GM04504 (cell line): Measurements from ENCODE around the gene RFC5.
"Not testable (repeated sequence)": the region's sequence is repeated elsewhere in the genome, so short reads cannot be mapped to it uniquely, and the experiment has no call there.

ENCODE experiments used
- DNase-seq: peaks from one replicate; pipeline ENCODE4 v3.0.0-alpha.2; 2012; ENCODE audit warnings: low read depth

The RFC5 gene

GRCh38 chr12:118015306-118015705 is 1.2 kb upstream of the RFC5 start:
- DNase-seq = no peak

GRCh38 chr12:118015944-118016343 is 559 bp upstream of the RFC5 start:
- no peak for DNase-seq

- DNase-seq = no peak
These were observed 1.4 kb downstream of the RFC5 start for GRCh38 chr12:118017926-118018325.

- DNase-seq = no peak
These were observed 3.5 kb downstream of the RFC5 start for GRCh38 chr12:118020036-118020435.

GRCh38 chr12:118022097-118022727 is 5.7 kb downstream of the RFC5 start:
- not testable (repeated sequence) for DNase-seq

GRCh38 chr12:118022728-118023109 is 6.2 kb downstream of the RFC5 start:
- no peak for DNase-seq

GRCh38 chr12:118023301-118023860 is 6.9 kb downstream of the RFC5 start:
- no peak for DNase-seq

GRCh38 chr12:118025168-118025567 is 8.7 kb downstream of the RFC5 start:
- no peak for DNase-seq

GRCh38 chr12:118029166-118029565 is 12.7 kb downstream of the RFC5 start:
- no peak for DNase-seq

GRCh38 chr12:118032188-118032587 is 15.7 kb downstream of the RFC5 start:
- no peak for DNase-seq

GRCh38 chr12:118033323-118033722 is 16.8 kb downstream of the RFC5 start:
- no peak for DNase-seq

GRCh38 chr12:118033902-118034301 is 17.4 kb downstream of the RFC5 start:
- no peak for DNase-seq

GRCh38 chr12:118034429-118035189 is 18.1 kb downstream of the RFC5 start:
- DNase-seq = no peak

- DNase-seq = no peak
These were observed 18.9 kb downstream of the RFC5 start for GRCh38 chr12:118035190-118036041.

GRCh38 chr12:118036672-118037411 is 20.3 kb downstream of the RFC5 start:
- DNase-seq = no peak

- no peak for DNase-seq
These were observed 21.6 kb downstream of the RFC5 start for GRCh38 chr12:118038137-118038536.

GRCh38 chr12:118042091-118042490 is 25.6 kb downstream of the RFC5 start:
- no peak for DNase-seq

- DNase-seq = no peak
These were observed 27.6 kb downstream of the RFC5 start for GRCh38 chr12:118044075-118044474.

GRCh38 chr12:118044577-118044976 is 28.1 kb downstream of the RFC5 start:
- no peak for DNase-seq

GRCh38 chr12:118046430-118046829 is 29.9 kb downstream of the RFC5 start:
- DNase-seq = no peak

GRCh38 chr12:118050972-118051910 is 34.7 kb downstream of the RFC5 start:
- no peak for DNase-seq
